Daoy (cell line): ENCODE results near the gene SMARCB1. TPM values are rescaled to one million over a fixed set of nuclear protein-coding genes. Genes with fewer than 3 reads are reported as not detected.
"Not testable (repeated sequence)": the region's sequence is repeated elsewhere in the genome, so short reads cannot be mapped to it uniquely, and the experiment has no call there.

Experiments used
- DNase-seq: peaks from one replicate; pipeline ENCODE4 v3.0.0-alpha.2; 2015; ENCODE audit warnings: low read depth
- total RNA-seq: library from RNA; depleted of rRNA; stranded (reverse); fragments of >200 nt; shearing (Covaris generic); gene quantifications from 2 replicates; pipeline ENCODE4 v1.2.3, GENCODE V29; 2014

Gene SMARCB1
- total RNA-seq, 1 experiment from 2014 or later, result 125 TPM

DNA sequence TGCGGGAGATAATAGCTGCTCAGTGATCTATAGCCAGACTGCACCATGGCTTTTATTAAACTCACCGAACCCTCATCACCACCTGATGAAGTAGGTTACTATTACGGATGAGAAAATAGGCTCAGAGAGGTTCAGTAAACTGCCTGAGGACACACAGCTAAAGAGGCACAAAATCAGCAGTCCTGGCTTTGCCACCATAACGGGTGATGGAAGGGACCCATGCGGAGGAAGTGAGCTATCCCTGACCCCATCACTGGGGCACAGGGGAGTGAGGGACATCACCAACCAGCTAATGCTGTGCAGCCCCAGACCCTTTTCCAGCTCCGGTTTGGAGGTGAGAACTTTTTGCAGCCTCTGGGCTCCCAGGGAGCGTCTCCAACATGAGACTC is 59.3 kb downstream of the SMARCB1 start:
- DNase-seq, result no peak

GRCh38 chr22:23847310-23847920 is 60.6 kb downstream of the SMARCB1 start:
- DNase-seq, result no peak

DNA sequence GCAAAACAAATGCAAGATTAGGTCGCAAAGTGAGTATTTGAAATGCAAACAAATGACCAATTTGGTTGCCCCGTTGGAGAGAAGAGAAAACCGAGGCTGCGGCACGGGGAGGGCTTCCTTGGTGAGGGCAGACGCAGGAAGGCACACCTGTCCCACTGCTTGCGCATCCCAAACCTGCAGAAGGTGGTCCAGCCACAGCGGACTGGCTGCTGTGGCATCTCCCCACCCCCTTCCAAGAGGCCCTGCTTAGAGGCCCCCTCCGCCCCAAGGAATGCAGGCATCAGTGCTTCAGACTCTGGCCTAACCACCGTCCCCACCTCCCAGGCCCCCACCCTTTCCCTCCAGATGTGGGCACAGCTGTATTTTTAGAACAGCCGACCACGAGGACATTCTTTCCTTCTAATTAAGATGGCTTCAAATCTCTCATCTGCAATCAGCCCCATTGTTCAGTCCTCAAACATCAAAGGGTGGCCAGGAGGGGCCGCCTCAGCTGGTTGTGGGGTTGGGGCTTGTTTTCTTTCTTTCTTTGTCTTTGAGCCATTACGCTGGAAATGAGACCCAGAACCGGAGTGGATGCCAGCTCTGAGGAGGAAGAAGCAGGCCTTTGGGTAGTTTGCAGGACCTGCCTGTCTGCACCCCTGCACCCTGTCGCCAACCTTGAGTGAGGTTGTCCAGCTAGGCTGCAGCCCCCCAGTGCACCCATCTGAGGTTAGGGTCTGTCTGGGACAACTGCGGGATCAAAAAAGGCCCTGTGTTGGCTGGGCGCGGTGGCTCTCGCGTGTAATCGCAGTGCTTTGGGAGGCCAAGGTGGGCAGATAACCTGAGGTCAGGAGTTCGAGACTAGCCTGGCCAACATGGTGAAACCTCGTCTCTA is 61.5 kb downstream of the SMARCB1 start:
- no peak for DNase-seq

GRCh38 chr22:23849009-23850006 is 62.5 kb downstream of the SMARCB1 start:
- peak; percentile 79 for DNase-seq

DNA sequence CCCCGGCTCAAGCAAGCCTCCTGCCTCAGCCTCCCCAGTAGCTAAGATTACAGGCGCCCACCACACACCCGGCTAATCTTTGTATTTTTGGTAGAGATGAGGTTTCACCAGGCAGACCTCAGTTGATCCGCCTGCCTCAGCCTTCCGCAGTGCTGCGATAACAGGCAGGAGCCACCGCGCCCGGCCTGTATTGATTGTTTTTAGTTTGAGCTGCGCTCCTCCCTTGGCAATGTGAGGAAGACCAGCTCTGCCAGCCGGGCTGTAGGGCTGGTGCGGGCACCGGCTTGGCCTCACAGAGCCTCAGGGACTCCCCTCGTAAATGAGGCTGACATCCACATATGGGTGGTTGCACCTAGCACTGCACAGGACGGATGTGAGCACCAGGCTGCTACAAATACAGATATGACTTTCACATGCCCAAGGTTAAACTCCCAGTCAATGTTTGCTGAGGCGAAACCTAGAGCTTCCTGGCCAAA is 63.4 kb downstream of the SMARCB1 start:
- no peak for DNase-seq

DNA sequence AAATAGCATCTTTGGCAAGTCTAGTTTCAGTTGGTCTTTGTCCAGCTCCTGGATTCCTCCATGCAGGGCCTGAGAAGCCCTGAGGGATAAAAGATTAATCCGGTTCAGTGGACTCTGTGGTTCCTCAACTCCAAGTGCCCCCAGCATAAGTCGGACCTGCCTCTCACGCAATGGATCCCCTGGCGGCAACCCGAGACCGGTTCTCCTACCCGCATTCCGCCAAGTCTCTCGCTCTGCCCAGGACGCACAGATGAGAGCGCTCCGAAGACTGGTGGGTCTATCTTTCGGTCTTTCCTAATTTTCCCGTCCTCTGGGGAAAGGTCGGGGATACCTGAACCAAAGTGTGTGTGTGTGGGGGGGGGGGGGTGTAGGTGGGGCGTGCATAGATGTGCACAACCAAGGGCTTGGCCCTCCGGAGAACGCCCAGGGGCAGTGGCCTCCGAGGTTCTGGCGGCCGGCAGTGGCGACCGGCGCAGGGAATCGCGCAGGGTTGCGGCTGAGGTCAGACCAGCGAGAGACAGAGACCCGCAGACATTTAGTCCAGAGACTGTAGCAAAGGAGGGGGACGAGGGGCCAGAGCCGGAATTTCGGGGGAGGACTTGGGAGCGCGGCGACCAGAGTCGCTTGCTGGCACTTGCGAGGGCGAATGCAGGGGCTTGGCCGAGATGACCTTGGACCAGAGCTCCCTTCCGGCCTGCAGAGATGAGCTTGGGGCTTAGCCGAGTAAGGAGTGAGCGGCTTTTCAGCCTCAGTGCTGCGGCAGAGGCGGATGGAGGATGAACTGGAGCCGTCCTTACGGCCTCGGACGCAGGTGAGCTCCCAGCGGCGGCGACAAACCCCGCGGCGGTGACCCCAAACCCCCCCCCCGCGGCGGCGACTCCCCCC is 70.2 kb downstream of the SMARCB1 start:
- DNase-seq, result peak; percentile 68

DNA sequence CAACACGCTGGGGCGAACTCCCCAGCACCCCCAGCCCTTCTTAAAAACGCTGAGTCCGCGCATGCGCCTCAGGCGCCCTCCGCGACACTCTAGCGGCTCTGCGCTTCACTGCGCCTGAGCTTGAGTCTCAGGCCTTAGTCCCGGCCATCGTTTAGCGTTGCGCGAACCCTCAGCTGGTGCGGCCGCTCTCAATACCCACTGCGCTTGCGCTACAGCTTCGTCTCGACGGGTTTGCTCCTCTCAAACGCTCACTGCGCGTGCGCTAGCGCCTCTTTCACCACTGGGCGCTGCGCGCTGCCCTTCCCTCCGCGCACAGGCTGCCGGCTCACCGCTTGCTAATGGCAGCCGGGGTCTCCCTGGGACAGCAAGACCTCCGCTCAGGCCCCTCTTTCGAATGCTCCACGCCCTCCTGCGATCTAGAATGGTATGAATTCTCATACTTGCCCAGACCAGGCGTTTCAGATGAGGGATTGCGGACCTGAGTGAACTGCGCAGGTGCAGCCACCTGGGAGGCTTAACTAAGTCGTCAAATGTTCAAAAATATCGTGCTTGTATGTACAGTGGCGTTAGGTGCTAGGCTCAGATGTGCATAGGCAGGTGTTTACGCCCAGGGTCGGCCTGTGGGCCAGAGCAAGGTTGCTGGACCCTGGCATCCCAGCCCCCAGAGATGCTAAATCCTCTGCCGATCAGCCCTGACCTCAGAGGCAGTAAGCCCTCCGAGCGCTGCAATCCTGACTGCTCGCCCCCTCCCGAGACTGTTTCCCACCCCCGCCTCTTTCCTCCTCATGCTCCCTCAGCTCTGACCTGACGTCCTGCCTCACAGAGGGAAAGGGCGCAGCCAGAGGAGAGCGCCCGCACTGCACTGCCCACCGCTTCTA is 71.1 kb downstream of the SMARCB1 start, which contains the start of gene SLC2A11:
Gene SLC2A11, plus strand, starts transcription at position 270 of the 878 bp plus-strand sequence. Its CDS starts 125 bp downstream, at position 395.
- DNase-seq, result peak; percentile 99

- DNase-seq, result no peak
These were observed 71.7 kb downstream of the SMARCB1 start for GRCh38 chr22:23858484-23858815.

DNA sequence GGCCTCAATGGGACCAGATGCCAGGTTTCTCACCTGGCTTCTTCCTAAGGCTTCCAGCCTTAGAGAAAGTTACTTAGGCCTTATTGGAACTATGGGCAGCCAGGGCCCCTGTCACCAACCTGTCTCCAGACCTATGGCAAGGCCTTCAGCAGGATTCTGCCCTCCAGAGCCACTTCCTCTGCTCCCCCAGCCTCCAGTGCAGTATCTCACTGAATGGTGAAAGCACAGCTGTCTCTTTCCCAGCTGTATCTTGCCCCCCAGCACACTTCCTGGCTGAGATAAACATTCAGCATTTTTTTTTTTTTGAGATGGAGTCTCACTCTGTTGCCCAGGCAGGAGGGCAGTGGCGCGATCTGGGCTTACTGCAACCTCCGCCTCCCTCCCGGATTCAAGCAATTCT is 72.4 kb downstream of the SMARCB1 start:
- no peak for DNase-seq

GRCh38 chr22:23860187-23860586 is 73.4 kb downstream of the SMARCB1 start:
- not testable (repeated sequence) for DNase-seq

- peak; percentile 49 for DNase-seq
These were observed 75.3 kb downstream of the SMARCB1 start for GRCh38 chr22:23862103-23862502.

DNA sequence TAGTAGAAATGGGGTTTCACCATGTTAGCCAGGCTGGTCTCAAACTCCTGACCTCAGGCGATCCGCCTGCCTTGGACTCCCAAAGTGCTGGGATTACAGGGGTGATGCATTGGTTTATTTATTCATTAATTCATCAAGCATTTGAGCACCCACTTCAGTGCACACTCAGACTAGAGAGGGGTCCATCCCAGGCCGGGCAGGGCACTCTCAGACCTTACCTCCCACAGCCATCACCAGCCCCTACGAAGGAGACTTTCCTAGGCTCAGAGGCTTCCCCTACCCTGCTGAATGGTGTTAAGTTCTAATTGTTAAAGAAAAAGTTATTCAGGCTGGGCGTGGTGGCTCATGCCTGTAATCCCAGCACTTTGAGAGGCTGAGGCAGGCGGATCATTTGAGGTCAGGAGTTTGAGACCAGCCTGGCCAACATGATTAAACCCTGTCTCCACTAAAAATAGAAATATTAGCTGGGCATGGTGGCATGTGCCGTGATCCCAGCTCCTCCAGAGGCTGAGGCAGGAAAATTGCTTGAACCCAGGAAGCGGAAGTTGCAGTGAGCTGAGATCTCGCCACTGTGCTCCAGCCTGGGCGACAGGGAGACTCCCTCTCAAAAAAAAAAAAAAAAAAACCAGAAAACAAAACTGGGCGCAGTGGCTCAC is 77.9 kb downstream of the SMARCB1 start:
- DNase-seq, result not testable (repeated sequence)

- DNase-seq, result no peak
These were observed 81.8 kb downstream of the SMARCB1 start for GRCh38 chr22:23868580-23868979.

- DNase-seq, result no peak
These were observed 88.1 kb downstream of the SMARCB1 start for GRCh38 chr22:23874871-23875270.

DNA sequence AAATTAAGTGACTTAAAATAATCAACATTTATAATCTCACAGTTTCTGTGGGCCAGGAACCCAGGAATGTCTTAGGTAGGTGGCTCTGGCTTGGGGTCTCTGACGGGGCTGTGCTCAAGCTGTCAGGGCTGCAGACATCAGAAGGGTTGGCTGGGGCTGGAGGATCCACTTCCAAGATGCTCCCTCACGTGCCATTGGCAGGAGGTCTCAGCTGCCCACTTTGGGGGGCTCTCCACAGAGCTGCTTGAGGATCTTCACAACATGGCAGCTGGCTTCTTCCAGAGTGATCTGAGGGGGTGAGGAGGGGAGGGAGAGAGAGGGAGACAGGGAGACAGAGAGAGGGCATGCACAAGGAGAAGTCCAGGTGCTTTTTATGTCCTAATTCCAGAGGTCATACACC is 89.0 kb downstream of the SMARCB1 start:
- no peak for DNase-seq

GRCh38 chr22:23877566-23877965 is 90.8 kb downstream of the SMARCB1 start:
- DNase-seq, result no peak

DNA sequence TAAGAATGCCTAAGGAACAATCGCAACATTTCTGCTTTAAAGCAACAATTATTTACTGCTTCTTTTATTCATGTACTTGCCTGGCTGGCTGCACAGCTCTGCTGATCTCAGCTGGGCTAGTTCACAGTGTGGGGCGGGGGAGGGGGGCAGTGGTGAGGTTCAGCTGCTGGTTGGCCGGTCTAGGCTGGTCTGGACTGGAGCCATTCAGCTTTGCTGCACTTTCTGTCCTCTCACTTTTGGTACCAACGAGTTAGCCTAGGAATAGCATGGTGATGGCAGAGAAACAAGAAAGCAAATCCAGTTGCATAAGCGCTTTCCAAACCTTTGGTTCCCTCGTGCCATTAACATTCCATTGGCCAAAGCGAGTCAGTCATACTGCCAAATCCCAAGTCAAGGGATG is 91.5 kb downstream of the SMARCB1 start:
- DNase-seq, result no peak

- no peak for DNase-seq
These were observed 95.6 kb downstream of the SMARCB1 start for GRCh38 chr22:23882370-23882769.

DNA sequence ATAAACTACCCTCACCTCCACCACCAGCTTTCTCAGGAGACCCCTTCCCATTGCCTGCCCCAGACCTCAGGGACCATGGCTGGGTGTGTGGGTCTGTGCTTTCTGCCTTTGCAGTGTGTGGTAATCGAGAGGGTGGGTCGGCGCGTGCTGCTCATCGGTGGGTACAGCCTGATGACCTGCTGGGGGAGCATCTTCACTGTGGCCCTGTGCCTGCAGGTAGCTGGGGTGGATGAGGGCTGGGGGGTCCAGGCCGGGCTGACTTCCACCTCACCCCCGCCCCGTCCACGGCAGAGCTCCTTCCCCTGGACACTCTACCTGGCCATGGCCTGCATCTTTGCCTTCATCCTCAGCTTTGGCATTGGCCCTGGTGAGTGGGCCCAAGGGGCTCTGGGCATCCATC is 96.9 kb downstream of the SMARCB1 start:
- DNase-seq, result no peak
